Measurements from ENCODE around the gene MUC4.

- TF ChIP-seq, protein P1, sequence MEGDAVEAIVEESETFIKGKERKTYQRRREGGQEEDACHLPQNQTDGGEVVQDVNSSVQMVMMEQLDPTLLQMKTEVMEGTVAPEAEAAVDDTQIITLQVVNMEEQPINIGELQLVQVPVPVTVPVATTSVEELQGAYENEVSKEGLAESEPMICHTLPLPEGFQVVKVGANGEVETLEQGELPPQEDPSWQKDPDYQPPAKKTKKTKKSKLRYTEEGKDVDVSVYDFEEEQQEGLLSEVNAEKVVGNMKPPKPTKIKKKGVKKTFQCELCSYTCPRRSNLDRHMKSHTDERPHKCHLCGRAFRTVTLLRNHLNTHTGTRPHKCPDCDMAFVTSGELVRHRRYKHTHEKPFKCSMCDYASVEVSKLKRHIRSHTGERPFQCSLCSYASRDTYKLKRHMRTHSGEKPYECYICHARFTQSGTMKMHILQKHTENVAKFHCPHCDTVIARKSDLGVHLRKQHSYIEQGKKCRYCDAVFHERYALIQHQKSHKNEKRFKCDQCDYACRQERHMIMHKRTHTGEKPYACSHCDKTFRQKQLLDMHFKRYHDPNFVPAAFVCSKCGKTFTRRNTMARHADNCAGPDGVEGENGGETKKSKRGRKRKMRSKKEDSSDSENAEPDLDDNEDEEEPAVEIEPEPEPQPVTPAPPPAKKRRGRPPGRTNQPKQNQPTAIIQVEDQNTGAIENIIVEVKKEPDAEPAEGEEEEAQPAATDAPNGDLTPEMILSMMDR (conservative IDR thresholded peaks at IDR 0.05; ENCODE audit: low read depth, low read length) = no peak
- no peak for TF ChIP-seq EZH2 (IDR thresholded peaks at IDR 0.05; ENCODE audit: borderline replicate concordance, low read depth, low read length, poor library complexity, severe bottlenecking)
Measured at GRCh38 chr3:195746346-195746745, 65.4 kb downstream of the MUC4 start.

Measured in A673 (cell line).